HG02870 (cell line): ENCODE data around the gene NEGR1.

Experiments used
- ATAC-seq: cut with Tn5 transposase; IDR thresholded peaks from one replicate; pipeline ENCODE4 v1.9.1; 2021; ENCODE audit warnings: mild to moderate bottlenecking, moderate library complexity; ENCODE audit not compliant: unreplicated experiment

The NEGR1 gene

GRCh38 chr1:71649608-71650007 is 632.7 kb downstream of the NEGR1 start:
- no peak for ATAC-seq

- no peak for ATAC-seq
Measured at GRCh38 chr1:71647513-71648300, 634.6 kb downstream of the NEGR1 start.

- no peak for ATAC-seq
Measured at GRCh38 chr1:71645015-71645414, 637.3 kb downstream of the NEGR1 start.

- ATAC-seq, result no peak
Measured at GRCh38 chr1:71641903-71642302, 640.4 kb downstream of the NEGR1 start.

GRCh38 chr1:71640998-71641397 is 641.3 kb downstream of the NEGR1 start:
- no peak for ATAC-seq

- ATAC-seq, result no peak
Measured at GRCh38 chr1:71640116-71640515, 642.2 kb downstream of the NEGR1 start.

GRCh38 chr1:71638081-71638766 is 644.1 kb downstream of the NEGR1 start:
- ATAC-seq, result no peak

GRCh38 chr1:71635568-71635967 is 646.8 kb downstream of the NEGR1 start:
- no peak for ATAC-seq

- ATAC-seq, result no peak
Measured at GRCh38 chr1:71634159-71634558, 648.2 kb downstream of the NEGR1 start.

- ATAC-seq, result no peak
Measured at GRCh38 chr1:71630073-71630472, 652.3 kb downstream of the NEGR1 start.

- no peak for ATAC-seq
Measured at GRCh38 chr1:71625004-71625403, 657.3 kb downstream of the NEGR1 start.

GRCh38 chr1:71623888-71624287 is 658.5 kb downstream of the NEGR1 start:
- ATAC-seq, result no peak

GRCh38 chr1:71621785-71622184 is 660.6 kb downstream of the NEGR1 start:
- ATAC-seq, result no peak

GRCh38 chr1:71618766-71619530 is 663.4 kb downstream of the NEGR1 start:
- no peak for ATAC-seq

GRCh38 chr1:71618191-71618590 is 664.1 kb downstream of the NEGR1 start:
- ATAC-seq, result no peak

- ATAC-seq, result no peak
Measured at GRCh38 chr1:71610476-71610875, 671.9 kb downstream of the NEGR1 start.

- ATAC-seq, result no peak
Measured at GRCh38 chr1:71603044-71603776, 679.1 kb downstream of the NEGR1 start.

GRCh38 chr1:71600023-71600422 is 682.3 kb downstream of the NEGR1 start:
- ATAC-seq, result no peak

- ATAC-seq, result no peak
Measured at GRCh38 chr1:71599306-71599705, 683.0 kb downstream of the NEGR1 start.

- no peak for ATAC-seq
Measured at GRCh38 chr1:71593523-71593922, 688.8 kb downstream of the NEGR1 start.
